ENCODE data around the gene SNX32. TPM values are rescaled to one million over a fixed set of nuclear protein-coding genes. Genes with fewer than 3 reads are reported as not detected.

The SNX32 gene
- total and polyA plus RNA-seq, 2 of the 13 experiments (the other 11 are each of a cell fraction or from before 2014, with no cell fraction given) = 0.09 to 0.34 TPM

- no peaks in the 10 kb centered on the region for H3K9me3 ChIP-seq (ENCODE audit: low read length)
- H3K79me2 ChIP-seq (ENCODE audit: insufficient read depth, low read length) = peaks cover 15% of the 10 kb centered on the region
- peak; percentile 78 for DNase-seq (ENCODE audit: low spot score)
- H3K4me1 ChIP-seq (ENCODE audit: insufficient read depth, low read length) = peaks cover 59% of the 10 kb centered on the region
- ChIA-PET CTCF (ENCODE audit: low intra/inter-chr PET ratio, low total read pairs) (interaction anchor here (6.9 kb wide), 1 partner anchor 98 kb away, joined by 63 read pairs; no protein-coding TSS in a partner anchor), POLR2A (interaction anchor here (0.6 to 7.6 kb wide), 28 partner anchors 9 to 421 kb away, joined by 3 to 95 read pairs (median 4); partner anchors contain the start of genes BANF1, C11orf68, EFEMP2 and EIF1AD)
- no peaks in the 10 kb centered on the region; a peak in 1 of 5 replicates for H3K27me3 ChIP-seq (ENCODE audit: control insufficient read depth in 1 of 2, insufficient read depth in 2 of 2, low read length in 2 of 2)
- H3K27ac ChIP-seq (ENCODE audit: extremely low read length, insufficient read depth, low read length) = peak overlapping the region; percentile 77
- peak; percentile 21 for ATAC-seq
- H4K20me1 ChIP-seq (ENCODE audit: insufficient read depth, low read length) = no peaks in the 10 kb centered on the region
- in situ Hi-C loops (cut with HindIII; ENCODE audit: extremely low pct_ligation_motif_present, low pct_unique_long_range_greater_than_20kb) = no loop called here
- BruUV-seq (replicated peaks) = TSS peak; percentile 80
- H3K4me2 ChIP-seq (ENCODE audit: low read depth, low read length) = peak overlapping the region; percentile 99
- peak overlapping the region; percentile 77 to 91 (median 82) for H3K4me3 ChIP-seq (replicated peaks in 1 of 3; ENCODE audit: insufficient read depth in 1 of 3, low read depth in 2 of 3, low read length in 3 of 3)
- peaks cover 2 to 13% of the 10 kb centered on the region in 2 experiments; a peak in 2 of 5 replicates for H3K36me3 ChIP-seq (replicated peaks in 1 of 2; ENCODE audit: control insufficient read depth in 1 of 2, insufficient read depth in 2 of 2, low read length in 2 of 2)
- peak overlapping the region; percentile 90 for H3K9ac ChIP-seq (ENCODE audit: insufficient read depth, low read depth, low read length)
- no peak overlapping the region for H2AFZ ChIP-seq (ENCODE audit: low read length)
- no peak for FAIRE-seq
- intact Hi-C loops (cut with micrococcal nuclease; ENCODE audit: unreplicated experiment) = loop anchor here (2.0 kb wide), 1 partner anchor 27 kb away; the partner anchor contains the start of genes C11orf68 and DRAP1
- 1% methylated on average over 11 of the region's 57 CpGs for WGBS (ENCODE audit: low lambda C conversion rate)
- TF ChIP-seq ZNF790 (CRISPR knock-in tag; IDR thresholded peaks at IDR 0.05; ENCODE audit: borderline replicate concordance) = no peak
- peak; percentile 60; the same call in 1 of the 2 replicates for TF ChIP-seq SP4 (CRISPR knock-in tag; IDR thresholded peaks at IDR 0.05)
- no peak for TF ChIP-seq ZMAT3 (CRISPR knock-in tag; conservative IDR thresholded peaks at IDR 0.05)
- TF ChIP-seq FOXA3 (CRISPR knock-in tag; IDR thresholded peaks at IDR 0.05) = peak; percentile 36
- no peak for TF ChIP-seq THYN1 (CRISPR knock-in tag; IDR thresholded peaks at IDR 0.05; ENCODE audit: borderline replicate concordance, low read depth)
- peak; percentile 63 for TF ChIP-seq HOXA3 (CRISPR knock-in tag; IDR thresholded peaks at IDR 0.05)
- TF ChIP-seq ZBTB4 (CRISPR knock-in tag; IDR thresholded peaks at IDR 0.05; ENCODE audit: borderline replicate concordance) = no peak
- TF ChIP-seq CEBPB (IDR thresholded peaks at IDR 0.05; ENCODE audit: borderline replicate concordance, low read depth, low read length) = no peak
- no peak for TF ChIP-seq MATR3 (CRISPR knock-in tag; IDR thresholded peaks at IDR 0.05)
- peak; percentile 53 for TF ChIP-seq POGZ (CRISPR knock-in tag; IDR thresholded peaks at IDR 0.05)
- TF ChIP-seq ZNF30 (CRISPR knock-in tag; IDR thresholded peaks at IDR 0.05) = no peak
- no peak for TF ChIP-seq NR2F6 (IDR thresholded peaks at IDR 0.05)
- TF ChIP-seq NR2F6 (CRISPR knock-in tag; IDR thresholded peaks at IDR 0.05) = 0 out of 2 replicates have a peak, but pooled peaks have one; percentile 25
- TF ChIP-seq ZNF772 (CRISPR knock-in tag; IDR thresholded peaks at IDR 0.05) = peak; percentile 54; the same call in 1 of the 2 replicates
- TF ChIP-seq HCFC1 (IDR thresholded peaks at IDR 0.05; ENCODE audit: low read depth, low read length) = no peak
- no peak for TF ChIP-seq TMF1 (CRISPR knock-in tag; IDR thresholded peaks at IDR 0.05; ENCODE audit: low read depth)
- no peak for TF ChIP-seq SUZ12 (IDR thresholded peaks at IDR 0.05; ENCODE audit: low read depth, low read length)
- TF ChIP-seq JUND (CRISPR knock-in tag; IDR thresholded peaks at IDR 0.05) = no peak
- TF ChIP-seq RFXAP (CRISPR knock-in tag; IDR thresholded peaks at IDR 0.05; ENCODE audit: borderline replicate concordance) = no peak; the same call in 1 of the 2 replicates
- no peak for TF ChIP-seq SP140L (CRISPR knock-in tag; IDR thresholded peaks at IDR 0.05; ENCODE audit: borderline replicate concordance)
- TF ChIP-seq RAD21 (CRISPR knock-in tag; IDR thresholded peaks at IDR 0.05) = peak; percentile 24; the same call in 1 of the 2 replicates
- TF ChIP-seq YEATS4 (CRISPR knock-in tag; IDR thresholded peaks at IDR 0.05; ENCODE audit: borderline replicate concordance) = peak; percentile 70; the same call in 1 of the 2 replicates
Measured at GRCh38 chr11:65891219-65892136, 57.7 kb downstream of the SNX32 start.
